ENCODE measurements around the gene HM13.
"Not testable (repeated sequence)": the region's sequence is repeated elsewhere in the genome, so short reads cannot be mapped to it uniquely, and the experiment has no call there.

The HM13 gene

GRCh38 chr20:31516651-31517050, 2.4 kb downstream of the HM13 start:
- H3K4me3 ChIP-seq (ENCODE audit: low read length), result no peak overlapping the region
- TF ChIP-seq CTCF (IDR thresholded peaks at IDR 0.05; ENCODE audit: insufficient read depth, low read depth, low read length, missing control alignments), result no peak
- DNase-seq (ENCODE audit: low read depth), result no peak

DNA sequence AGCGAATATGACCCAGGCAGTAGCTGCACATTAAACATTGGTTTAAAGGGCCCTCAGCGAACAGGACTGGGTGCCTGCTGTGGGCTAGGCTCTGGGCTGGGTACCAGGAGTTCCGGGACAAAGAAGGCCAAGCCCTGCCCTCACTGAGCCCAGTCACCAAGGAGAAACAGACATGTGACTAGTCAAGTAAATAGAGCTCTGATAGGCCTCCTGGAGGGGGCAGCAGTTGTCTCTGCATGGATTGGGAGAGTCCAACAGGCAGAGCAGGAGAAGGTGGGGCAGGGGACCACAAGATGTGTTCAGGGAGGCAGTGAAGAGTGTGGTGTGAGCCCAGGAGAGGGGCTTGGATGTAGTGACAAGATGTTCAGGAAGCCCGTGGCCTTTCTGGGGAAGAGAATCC, 3.1 kb downstream of the HM13 start:
- peak; percentile 31 for TF ChIP-seq CTCF (IDR thresholded peaks at IDR 0.05; ENCODE audit: insufficient read depth, low read depth, low read length, missing control alignments)
- DNase-seq (ENCODE audit: low read depth), result peak; percentile 68
- no peak overlapping the region for H3K4me3 ChIP-seq (ENCODE audit: low read length)

GRCh38 chr20:31521267-31521666, 7.0 kb downstream of the HM13 start:
- not testable (repeated sequence) for DNase-seq (ENCODE audit: low read depth); H3K4me3 ChIP-seq (ENCODE audit: low read length)

DNA sequence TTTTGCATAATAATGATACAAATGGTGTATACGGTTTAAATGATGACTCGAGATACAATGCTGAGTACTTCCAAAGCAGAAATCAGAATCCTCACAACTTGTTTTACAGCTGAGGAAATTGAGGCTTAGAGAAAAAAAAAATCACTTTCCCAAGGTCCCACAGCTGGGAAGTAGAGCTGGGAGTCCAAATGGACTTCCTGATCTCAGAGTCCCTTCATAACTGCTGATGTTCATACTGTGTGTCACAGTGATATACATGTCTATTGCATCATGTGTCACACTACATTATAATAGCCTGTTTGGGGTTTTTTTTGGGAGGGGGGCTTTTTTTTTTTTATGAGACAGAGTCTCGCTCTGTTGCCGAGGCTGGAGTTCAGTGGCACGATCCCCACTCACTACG, 8.5 kb downstream of the HM13 start:
- TF ChIP-seq CTCF (IDR thresholded peaks at IDR 0.05; ENCODE audit: insufficient read depth, low read depth, low read length, missing control alignments), result no peak
- DNase-seq (ENCODE audit: low read depth), result no peak
- H3K4me3 ChIP-seq (ENCODE audit: low read length), result no peak overlapping the region

DNA sequence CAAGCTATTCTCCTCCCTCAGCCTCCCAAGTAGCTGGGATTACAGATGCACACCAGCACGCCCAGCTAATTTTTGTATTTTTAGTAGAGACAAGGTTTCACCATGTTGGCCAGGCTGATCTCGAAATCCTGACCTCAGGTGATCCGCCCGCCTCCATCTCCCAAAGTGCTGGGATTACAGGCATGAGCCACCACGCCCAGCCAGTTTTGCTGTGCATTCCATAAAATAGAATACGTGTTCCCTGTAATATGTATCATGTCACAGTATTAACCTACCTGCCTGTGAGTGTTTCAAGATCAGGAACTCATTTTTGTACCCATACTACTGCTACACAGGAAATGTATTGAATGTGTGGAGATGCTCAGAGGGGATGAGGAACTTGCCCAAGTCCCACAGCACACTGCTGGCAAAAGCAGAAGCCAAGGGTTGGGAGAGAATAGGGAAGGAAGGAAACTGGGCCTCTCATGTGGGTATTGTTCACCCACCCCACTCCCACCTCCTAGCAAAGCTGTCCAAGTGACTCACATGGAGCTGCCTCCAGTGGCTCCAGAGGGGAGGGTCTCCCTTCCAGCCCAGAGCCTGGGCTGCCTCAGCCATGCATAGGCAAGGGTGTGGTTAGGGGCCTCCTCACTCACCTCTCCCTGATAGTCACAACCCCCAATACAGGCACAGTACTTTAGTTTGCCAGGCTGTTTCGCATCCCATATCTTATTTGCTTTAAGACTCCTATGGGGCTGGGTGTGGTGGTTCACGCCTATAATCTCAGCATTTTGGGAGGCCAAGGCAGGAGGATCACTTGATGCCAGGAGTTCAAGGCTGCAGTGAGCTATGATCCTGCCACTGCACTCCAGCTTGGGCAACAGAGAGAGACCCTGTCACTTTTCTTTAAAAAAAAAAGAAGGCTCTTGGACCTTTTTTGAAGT, 9.4 kb downstream of the HM13 start:
- DNase-seq (ENCODE audit: low read depth), result no peak

DNA sequence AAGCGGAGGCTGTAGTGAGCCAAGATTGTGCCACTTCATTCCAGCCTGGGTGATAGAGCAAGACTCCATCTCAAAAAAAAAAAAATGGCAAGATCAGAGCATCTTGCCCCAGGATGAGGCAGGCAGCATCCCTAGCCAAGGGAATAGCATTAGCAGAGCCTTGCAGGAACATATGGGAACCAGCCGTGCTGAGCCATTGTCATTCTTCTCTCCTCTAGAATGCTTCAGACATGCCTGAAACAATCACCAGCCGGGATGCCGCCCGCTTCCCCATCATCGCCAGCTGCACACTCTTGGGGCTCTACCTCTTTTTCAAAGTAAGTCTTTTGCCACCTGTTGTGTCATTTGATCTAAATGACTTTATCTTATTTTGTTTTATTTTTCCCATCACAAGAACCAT, 13.0 kb downstream of the HM13 start:
- H3K4me3 ChIP-seq (ENCODE audit: low read length), result no peak overlapping the region
- no peak for TF ChIP-seq CTCF (IDR thresholded peaks at IDR 0.05; ENCODE audit: insufficient read depth, low read depth, low read length, missing control alignments)
- no peak for DNase-seq (ENCODE audit: low read depth)

More for the DNA sequence above, 9.4 kb downstream of the HM13 start:
- H3K4me3 ChIP-seq (ENCODE audit: low read length), result no peak overlapping the region
- no peak for TF ChIP-seq CTCF (IDR thresholded peaks at IDR 0.05; ENCODE audit: insufficient read depth, low read depth, low read length, missing control alignments)

DNA sequence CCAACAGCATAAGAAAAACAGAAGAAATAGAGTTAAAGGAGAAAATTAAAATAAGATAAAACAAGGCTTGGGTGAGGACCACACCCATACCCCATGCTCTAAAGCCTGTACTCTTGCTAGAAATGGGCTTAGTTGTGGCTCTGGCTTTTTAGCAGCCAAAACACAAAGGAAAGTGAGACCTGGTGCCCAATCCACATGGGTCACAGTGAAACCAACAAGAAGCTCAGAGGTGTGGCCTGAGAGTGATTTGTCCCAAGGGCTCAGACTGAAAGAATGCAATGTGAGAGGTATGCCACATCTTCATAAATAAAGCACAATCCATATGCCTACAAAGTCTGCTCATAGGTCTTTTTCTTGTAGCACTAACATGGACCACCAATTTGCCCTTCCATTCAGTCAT, 21.1 kb downstream of the HM13 start:
- DNase-seq (ENCODE audit: low read depth), result no peak
- no peak overlapping the region for H3K4me3 ChIP-seq (ENCODE audit: low read length)
- TF ChIP-seq CTCF (IDR thresholded peaks at IDR 0.05; ENCODE audit: insufficient read depth, low read depth, low read length, missing control alignments), result no peak

Data from epithelial cell of esophagus (primary cell).